Anterior cingulate cortex (tissue), 58 donors: ENCODE measurements around the gene CTSF.
"Not testable (repeated sequence)": the region's sequence is repeated elsewhere in the genome, so short reads cannot be mapped to it uniquely, and the experiment has no call there.

Experiments used
- DNase-seq, 58 donors: peaks; one replicate each; lab custom pipeline; 2025; lab: John Stamatoyannopoulos, UW

The CTSF gene

GRCh38 chr11:66540598-66540997 is 27.8 kb downstream of the CTSF start:
- not testable (repeated sequence) for DNase-seq

GRCh38 chr11:66539870-66540213 is 28.6 kb downstream of the CTSF start:
- no peak for DNase-seq

GRCh38 chr11:66539170-66539869 is 29.1 kb downstream of the CTSF start:
- DNase-seq, result no peak

- DNase-seq, result no peak
Observed at GRCh38 chr11:66532784-66533183, 35.6 kb downstream of the CTSF start.

GRCh38 chr11:66531841-66532240 is 36.6 kb downstream of the CTSF start:
- no peak for DNase-seq

- DNase-seq, result no peak
Observed at GRCh38 chr11:66530927-66531709, 37.3 kb downstream of the CTSF start.

GRCh38 chr11:66529655-66530054 is 38.8 kb downstream of the CTSF start:
- DNase-seq, result no peak

- DNase-seq, result no peak
Observed at GRCh38 chr11:66529069-66529468, 39.3 kb downstream of the CTSF start.

GRCh38 chr11:66524304-66525040 is 43.9 kb downstream of the CTSF start:
- no peak for DNase-seq

GRCh38 chr11:66523611-66524010 is 44.8 kb downstream of the CTSF start:
- DNase-seq, result no peak
